ENCODE data around the gene MITF.

DNA sequence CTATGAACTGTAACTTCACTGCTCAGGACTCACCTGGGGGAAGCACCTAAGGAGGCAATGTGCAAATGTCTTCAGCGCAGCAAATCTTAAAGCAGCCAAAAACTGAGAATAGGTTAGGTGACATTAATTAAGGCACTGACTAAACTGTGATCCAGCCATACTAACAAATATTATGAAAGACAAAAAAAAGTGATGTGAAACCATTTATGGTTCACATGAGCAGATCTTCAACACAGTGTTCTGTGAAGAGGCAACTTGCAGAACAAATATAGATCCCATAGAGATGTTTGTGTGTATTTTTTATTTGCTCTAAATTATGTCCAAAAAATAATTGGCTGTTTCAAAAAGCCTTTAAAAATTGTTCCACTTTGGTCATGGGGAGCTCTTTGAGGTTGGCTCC lies 24.1 kb upstream of the MITF start:
- TF ChIP-seq, protein P1, sequence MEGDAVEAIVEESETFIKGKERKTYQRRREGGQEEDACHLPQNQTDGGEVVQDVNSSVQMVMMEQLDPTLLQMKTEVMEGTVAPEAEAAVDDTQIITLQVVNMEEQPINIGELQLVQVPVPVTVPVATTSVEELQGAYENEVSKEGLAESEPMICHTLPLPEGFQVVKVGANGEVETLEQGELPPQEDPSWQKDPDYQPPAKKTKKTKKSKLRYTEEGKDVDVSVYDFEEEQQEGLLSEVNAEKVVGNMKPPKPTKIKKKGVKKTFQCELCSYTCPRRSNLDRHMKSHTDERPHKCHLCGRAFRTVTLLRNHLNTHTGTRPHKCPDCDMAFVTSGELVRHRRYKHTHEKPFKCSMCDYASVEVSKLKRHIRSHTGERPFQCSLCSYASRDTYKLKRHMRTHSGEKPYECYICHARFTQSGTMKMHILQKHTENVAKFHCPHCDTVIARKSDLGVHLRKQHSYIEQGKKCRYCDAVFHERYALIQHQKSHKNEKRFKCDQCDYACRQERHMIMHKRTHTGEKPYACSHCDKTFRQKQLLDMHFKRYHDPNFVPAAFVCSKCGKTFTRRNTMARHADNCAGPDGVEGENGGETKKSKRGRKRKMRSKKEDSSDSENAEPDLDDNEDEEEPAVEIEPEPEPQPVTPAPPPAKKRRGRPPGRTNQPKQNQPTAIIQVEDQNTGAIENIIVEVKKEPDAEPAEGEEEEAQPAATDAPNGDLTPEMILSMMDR (conservative IDR thresholded peaks at IDR 0.05; ENCODE audit: low read length), result no peak
- TF ChIP-seq EZH2phosphoT487 (IDR thresholded peaks at IDR 0.05; ENCODE audit: borderline replicate concordance, low read depth, low read length), result no peak
